GM12873 (cell line): Measurements from ENCODE around the gene KLHL26.

Source experiments
- CTCF ChIP-seq: IDR thresholded peaks from 2 replicates; pipeline ENCODE4 v1.5.1; 2012; ENCODE audit warnings: low read depth, mild to moderate bottlenecking, moderate library complexity, low read length, control low read depth; ENCODE audit not compliant: insufficient read depth; ENCODE audit errors: missing control alignments

Gene KLHL26

DNA sequence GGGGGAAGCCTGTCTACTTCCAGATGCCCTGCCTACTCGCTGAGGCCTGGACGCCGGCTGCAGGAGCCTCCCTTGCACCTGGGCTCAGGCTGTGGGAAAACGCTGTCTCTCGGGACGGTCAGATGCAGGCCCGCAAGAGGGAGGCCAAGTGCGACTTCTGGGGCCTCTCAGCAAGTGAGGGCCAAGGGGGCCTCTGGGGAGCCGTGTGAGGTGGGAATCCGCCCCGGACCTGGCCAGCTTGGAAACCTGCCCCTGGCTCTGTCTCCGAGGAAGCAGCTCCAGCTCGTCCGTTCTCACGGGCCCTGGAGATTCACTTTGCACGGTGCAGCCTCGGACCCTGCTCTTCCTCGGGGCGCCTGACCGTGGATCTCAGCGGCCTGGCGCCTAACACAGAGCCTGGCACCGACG lies 35.2 kb downstream of the KLHL26 start:
- no peak for TF ChIP-seq CTCF

- peak; percentile 24 for TF ChIP-seq CTCF
Measured at GRCh38 chr19:18672606-18673337, 35.9 kb downstream of the KLHL26 start.

DNA sequence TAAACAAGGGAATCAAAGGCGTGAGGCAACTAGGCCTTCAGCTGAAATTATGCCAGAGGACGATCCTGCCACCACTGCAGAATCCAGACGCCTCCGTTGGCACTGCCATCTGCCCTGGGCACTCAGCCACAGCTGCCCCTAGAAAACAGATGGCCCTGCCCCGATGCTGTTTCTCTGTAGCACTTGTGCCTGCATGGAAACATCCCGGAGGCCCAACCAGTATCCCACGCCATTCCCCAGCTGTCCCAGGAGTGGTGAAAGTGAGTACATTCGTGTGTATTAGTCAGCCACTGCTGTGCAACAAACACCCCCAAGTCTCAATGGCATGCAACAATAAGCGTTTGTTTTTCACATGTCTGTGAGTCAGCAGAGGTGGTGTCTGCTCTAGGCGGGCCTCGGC lies 37.8 kb downstream of the KLHL26 start:
- TF ChIP-seq CTCF, result no peak

GRCh38 chr19:18675779-18676178 lies 39.0 kb downstream of the KLHL26 start:
- TF ChIP-seq CTCF, result peak; percentile 59

DNA sequence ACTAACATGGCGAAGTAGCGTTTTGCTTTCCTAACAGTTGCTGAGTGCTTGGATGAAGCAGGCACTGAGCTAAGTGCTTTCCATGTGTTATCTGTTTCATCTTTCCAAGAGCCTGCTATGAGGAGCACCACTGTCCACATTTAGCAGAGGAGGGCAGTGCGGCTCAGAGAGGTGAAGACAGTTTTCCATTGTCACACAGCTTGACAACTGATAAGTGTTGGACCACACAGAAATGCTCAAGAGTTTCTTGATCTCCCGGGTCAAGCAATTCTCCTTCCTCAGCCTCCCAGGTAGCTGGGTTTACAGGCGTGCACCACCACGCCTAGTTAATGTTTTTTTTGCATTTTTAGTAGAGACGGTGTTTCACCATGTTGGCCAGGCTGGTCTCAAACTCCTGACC lies 39.9 kb downstream of the KLHL26 start:
- TF ChIP-seq CTCF, result no peak

DNA sequence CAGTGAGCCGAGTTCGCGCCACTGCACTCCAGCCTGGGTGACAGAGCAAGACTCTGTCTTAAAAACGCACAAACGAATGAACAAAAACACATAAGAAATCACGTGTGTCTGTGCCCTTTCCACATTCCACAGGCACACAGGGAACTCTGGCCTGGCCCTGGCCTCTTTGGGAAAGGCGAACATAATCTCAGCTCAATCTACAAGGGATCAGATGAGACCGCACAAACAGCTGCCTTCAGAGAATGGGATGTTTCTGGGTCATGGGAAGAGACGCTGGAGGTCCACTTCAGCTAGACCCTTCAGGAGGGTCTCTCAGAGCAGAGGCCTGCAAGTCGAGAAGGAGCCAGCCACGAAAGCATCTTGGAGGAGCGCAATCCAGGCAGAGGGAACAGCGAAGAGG lies 40.3 kb downstream of the KLHL26 start:
- no peak for TF ChIP-seq CTCF

DNA sequence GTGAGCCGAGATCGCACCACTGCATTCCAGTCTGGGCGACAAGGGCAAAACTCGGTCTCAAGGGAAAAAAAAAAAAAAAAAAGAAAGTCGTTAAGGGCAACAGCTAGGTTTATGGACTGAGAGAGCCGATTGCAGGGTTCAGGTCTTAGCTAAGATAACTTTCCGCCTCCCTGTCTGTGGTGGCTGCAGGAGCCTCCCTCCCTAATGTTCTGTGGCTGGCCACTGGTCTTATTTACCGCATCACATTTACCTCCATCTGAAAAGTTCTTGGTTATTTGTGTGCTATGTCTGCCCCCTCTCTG lies 45.9 kb downstream of the KLHL26 start:
- no peak for TF ChIP-seq CTCF
